ENCODE measurements around the gene FILIP1L.

The FILIP1L gene

DNA sequence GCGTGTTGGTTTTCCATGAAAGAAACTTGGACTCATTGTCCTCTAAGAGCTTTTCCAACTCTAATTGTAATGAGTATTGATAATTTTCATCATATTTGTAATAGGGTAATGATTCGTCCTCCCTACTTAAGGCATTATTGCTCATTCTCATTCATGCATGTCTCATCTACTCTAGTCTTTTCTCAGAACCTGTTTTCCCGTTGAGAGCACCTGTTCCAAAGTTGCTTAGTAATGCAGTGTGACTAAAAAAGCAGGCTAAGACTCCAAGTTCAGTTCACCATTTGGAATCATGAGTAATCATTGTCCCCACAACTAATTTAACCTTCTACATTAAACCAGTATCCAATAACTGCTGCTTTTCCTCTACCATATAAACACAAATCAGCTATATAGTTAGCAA, 84.0 kb downstream of the FILIP1L start:
- Histone ChIP-seq H3K4me3 (ENCODE audit: insufficient read depth, low read length, poor library complexity, severe bottlenecking) (no peak overlapping the region), H3K9me3 (ENCODE audit: insufficient read depth, low read length) (no peaks in the 10 kb centered on the region), H3K9me2 (replicated peaks; ENCODE audit: insufficient read depth, low read length) (no peaks in the 10 kb centered on the region), H2AFZ (ENCODE audit: low read depth, low read length, severe bottlenecking) (no peak overlapping the region), H3K79me2 (ENCODE audit: insufficient read depth, low read length) (no peaks in the 10 kb centered on the region), H3K27me3 (ENCODE audit: low read length) (no peaks in the 10 kb centered on the region), H3K9ac (ENCODE audit: low read length) (no peak overlapping the region), H3F3A (ENCODE audit: insufficient read depth) (no peaks in the 10 kb centered on the region), H3K36me3 (ENCODE audit: low read length) (no peaks in the 10 kb centered on the region), H3K27ac (ENCODE audit: low read depth, low read length) (no peak overlapping the region), H4K20me1 (ENCODE audit: low read depth, low read length) (no peaks in the 10 kb centered on the region), H3K4me2 (ENCODE audit: low read depth, low read length, poor library complexity, severe bottlenecking) (no peak overlapping the region)
- no peak for TF ChIP-seq EZH2phosphoT487 (conservative IDR thresholded peaks at IDR 0.05; ENCODE audit: low read length)
- TF ChIP-seq, protein P1, sequence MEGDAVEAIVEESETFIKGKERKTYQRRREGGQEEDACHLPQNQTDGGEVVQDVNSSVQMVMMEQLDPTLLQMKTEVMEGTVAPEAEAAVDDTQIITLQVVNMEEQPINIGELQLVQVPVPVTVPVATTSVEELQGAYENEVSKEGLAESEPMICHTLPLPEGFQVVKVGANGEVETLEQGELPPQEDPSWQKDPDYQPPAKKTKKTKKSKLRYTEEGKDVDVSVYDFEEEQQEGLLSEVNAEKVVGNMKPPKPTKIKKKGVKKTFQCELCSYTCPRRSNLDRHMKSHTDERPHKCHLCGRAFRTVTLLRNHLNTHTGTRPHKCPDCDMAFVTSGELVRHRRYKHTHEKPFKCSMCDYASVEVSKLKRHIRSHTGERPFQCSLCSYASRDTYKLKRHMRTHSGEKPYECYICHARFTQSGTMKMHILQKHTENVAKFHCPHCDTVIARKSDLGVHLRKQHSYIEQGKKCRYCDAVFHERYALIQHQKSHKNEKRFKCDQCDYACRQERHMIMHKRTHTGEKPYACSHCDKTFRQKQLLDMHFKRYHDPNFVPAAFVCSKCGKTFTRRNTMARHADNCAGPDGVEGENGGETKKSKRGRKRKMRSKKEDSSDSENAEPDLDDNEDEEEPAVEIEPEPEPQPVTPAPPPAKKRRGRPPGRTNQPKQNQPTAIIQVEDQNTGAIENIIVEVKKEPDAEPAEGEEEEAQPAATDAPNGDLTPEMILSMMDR (IDR thresholded peaks at IDR 0.05; ENCODE audit: insufficient read depth, low read length, poor library complexity, severe bottlenecking): no peak

DNA sequence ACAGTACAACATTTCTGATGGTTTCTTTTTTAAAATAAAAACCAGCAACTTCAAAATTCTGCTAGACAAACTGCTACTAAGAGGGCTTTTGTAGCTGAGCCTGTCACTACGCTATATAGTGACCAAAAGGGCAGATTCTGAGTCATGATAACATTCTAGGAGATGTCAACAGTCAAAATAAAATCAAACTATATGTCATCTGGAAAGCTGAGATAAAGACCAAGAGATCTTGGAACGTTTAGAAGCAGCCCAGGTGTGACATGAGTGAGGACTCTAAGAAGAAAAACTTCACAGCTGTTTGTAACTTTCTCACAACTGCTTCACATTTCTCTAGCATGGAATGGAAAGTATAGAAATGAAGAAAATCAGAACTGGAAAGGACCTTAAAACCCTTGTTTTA, 84.6 kb downstream of the FILIP1L start:
- no peak overlapping the region for H3K4me3 ChIP-seq (ENCODE audit: insufficient read depth, low read length, poor library complexity, severe bottlenecking)
- no peak for TF ChIP-seq EZH2phosphoT487 (conservative IDR thresholded peaks at IDR 0.05; ENCODE audit: low read length)
- TF ChIP-seq, protein P1 (IDR thresholded peaks at IDR 0.05; ENCODE audit: insufficient read depth, low read length, poor library complexity, severe bottlenecking): no peak
- H3K79me2 ChIP-seq (ENCODE audit: insufficient read depth, low read length): no peaks in the 10 kb centered on the region
- no peaks in the 10 kb centered on the region for H3K9me2 ChIP-seq (replicated peaks; ENCODE audit: insufficient read depth, low read length)
- no peaks in the 10 kb centered on the region for H3K27me3 ChIP-seq (ENCODE audit: low read length)
- no peak overlapping the region for H2AFZ ChIP-seq (ENCODE audit: low read depth, low read length, severe bottlenecking)
- H3K36me3 ChIP-seq (ENCODE audit: low read length): no peaks in the 10 kb centered on the region
- H3K27ac ChIP-seq (ENCODE audit: low read depth, low read length): no peak overlapping the region
- H3K4me2 ChIP-seq (ENCODE audit: low read depth, low read length, poor library complexity, severe bottlenecking): no peak overlapping the region
- H3K9ac ChIP-seq (ENCODE audit: low read length): no peak overlapping the region
- no peaks in the 10 kb centered on the region for H4K20me1 ChIP-seq (ENCODE audit: low read depth, low read length)
- H3K9me3 ChIP-seq (ENCODE audit: insufficient read depth, low read length): no peaks in the 10 kb centered on the region
- no peaks in the 10 kb centered on the region for H3F3A ChIP-seq (ENCODE audit: insufficient read depth)

DNA sequence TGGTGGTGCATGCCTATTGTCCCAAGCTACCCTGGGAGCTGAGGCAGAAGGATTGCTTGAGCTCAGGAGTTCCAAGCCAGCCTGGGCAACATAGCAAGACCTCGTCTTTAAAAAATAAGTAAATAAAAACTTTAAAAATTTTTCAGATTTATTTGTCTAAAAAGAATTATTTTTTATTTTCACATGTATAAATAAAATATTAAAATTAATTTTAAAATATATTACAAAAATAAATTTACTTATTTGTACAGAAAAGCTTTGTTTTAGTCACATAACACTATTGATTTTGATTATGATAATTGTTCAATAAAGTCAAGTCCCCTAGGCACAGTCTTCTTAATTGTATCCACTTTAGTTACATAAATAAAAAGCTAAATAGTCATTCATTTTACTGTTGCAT, 85.2 kb downstream of the FILIP1L start:
- H3K4me2 ChIP-seq (ENCODE audit: low read depth, low read length, poor library complexity, severe bottlenecking): no peak overlapping the region
- no peak overlapping the region for H2AFZ ChIP-seq (ENCODE audit: low read depth, low read length, severe bottlenecking)
- no peak overlapping the region for H3K4me3 ChIP-seq (ENCODE audit: insufficient read depth, low read length, poor library complexity, severe bottlenecking)
- no peaks in the 10 kb centered on the region for H3F3A ChIP-seq (ENCODE audit: insufficient read depth)
- H3K9ac ChIP-seq (ENCODE audit: low read length): no peak overlapping the region
- TF ChIP-seq, protein P1 (IDR thresholded peaks at IDR 0.05; ENCODE audit: insufficient read depth, low read length, poor library complexity, severe bottlenecking): no peak
- no peak for TF ChIP-seq EZH2phosphoT487 (conservative IDR thresholded peaks at IDR 0.05; ENCODE audit: low read length)
- no peaks in the 10 kb centered on the region for H4K20me1 ChIP-seq (ENCODE audit: low read depth, low read length)
- no peaks in the 10 kb centered on the region for H3K9me2 ChIP-seq (replicated peaks; ENCODE audit: insufficient read depth, low read length)
- H3K36me3 ChIP-seq (ENCODE audit: low read length): no peaks in the 10 kb centered on the region
- no peaks in the 10 kb centered on the region for H3K27me3 ChIP-seq (ENCODE audit: low read length)
- no peak overlapping the region for H3K27ac ChIP-seq (ENCODE audit: low read depth, low read length)
- no peaks in the 10 kb centered on the region for H3K79me2 ChIP-seq (ENCODE audit: insufficient read depth, low read length)
- H3K9me3 ChIP-seq (ENCODE audit: insufficient read depth, low read length): no peaks in the 10 kb centered on the region
